Measurements from ENCODE around the gene TIMM10.

Gene TIMM10

DNA sequence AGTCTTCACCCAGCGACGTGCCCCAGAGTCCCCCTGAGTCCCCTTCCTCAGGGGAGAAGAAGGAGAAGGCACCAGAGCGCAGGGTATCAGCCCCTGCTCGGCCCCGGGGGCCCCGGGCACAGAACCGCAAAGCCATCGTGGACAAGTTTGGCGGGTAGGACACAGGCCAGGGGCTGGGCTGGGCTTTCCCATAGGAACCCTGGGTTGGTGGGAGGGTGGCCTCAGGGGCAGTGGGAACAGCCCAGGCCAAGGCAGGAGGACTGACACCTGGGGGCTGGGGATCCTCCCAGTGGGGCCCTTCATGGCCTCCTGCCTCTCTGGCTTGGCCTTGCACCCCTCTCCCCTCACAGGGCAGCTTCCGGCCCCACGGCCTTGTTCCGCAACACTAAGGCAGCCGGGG is 15.3 kb upstream of the TIMM10 start:
- H3K27me3 ChIP-seq = no peaks in the 10 kb centered on the region
- H3K4me1 ChIP-seq = no peaks in the 10 kb centered on the region
- TF ChIP-seq, protein P1, sequence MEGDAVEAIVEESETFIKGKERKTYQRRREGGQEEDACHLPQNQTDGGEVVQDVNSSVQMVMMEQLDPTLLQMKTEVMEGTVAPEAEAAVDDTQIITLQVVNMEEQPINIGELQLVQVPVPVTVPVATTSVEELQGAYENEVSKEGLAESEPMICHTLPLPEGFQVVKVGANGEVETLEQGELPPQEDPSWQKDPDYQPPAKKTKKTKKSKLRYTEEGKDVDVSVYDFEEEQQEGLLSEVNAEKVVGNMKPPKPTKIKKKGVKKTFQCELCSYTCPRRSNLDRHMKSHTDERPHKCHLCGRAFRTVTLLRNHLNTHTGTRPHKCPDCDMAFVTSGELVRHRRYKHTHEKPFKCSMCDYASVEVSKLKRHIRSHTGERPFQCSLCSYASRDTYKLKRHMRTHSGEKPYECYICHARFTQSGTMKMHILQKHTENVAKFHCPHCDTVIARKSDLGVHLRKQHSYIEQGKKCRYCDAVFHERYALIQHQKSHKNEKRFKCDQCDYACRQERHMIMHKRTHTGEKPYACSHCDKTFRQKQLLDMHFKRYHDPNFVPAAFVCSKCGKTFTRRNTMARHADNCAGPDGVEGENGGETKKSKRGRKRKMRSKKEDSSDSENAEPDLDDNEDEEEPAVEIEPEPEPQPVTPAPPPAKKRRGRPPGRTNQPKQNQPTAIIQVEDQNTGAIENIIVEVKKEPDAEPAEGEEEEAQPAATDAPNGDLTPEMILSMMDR (IDR thresholded peaks at IDR 0.05; ENCODE audit: low read depth, low read length) = no peak
- DNase-seq = no peak
- no peaks in the 10 kb centered on the region for H3K9me3 ChIP-seq
- H3K4me3 ChIP-seq (ENCODE audit: low read depth, low read length) = no peak overlapping the region
- no peaks in the 10 kb centered on the region for H3K36me3 ChIP-seq

DNA sequence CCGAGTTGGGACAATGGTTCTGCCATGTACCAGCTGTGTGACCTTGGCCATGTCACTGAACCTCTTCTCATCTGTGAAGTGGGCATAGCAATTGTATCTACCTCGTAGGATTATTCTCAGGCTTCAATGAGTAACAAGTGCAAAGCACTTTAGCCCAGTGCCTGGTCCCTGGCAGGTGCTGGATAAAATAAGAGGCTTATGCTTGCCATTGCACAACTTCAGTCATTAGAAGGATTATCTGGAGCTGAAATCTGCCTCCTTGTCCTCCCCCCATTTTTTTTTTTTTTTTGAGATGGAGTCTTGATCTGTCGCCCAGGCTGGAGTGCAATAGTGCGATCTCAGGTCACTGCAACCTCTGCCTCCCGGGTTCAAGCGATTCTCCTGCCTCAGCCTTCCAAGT is 14.0 kb upstream of the TIMM10 start:
- Histone ChIP-seq H3K27me3 (no peaks in the 10 kb centered on the region), H3K4me3 (ENCODE audit: low read depth, low read length) (no peak overlapping the region), H3K9me3 (no peaks in the 10 kb centered on the region), H3K36me3 (no peaks in the 10 kb centered on the region), H3K4me1 (no peaks in the 10 kb centered on the region)
- TF ChIP-seq, protein P1 (IDR thresholded peaks at IDR 0.05; ENCODE audit: low read depth, low read length) = no peak
- DNase-seq = no peak

GRCh38 chr11:57543593-57543992 is 13.0 kb upstream of the TIMM10 start:
- Histone ChIP-seq H3K9me3 (no peaks in the 10 kb centered on the region), H3K27me3 (no peaks in the 10 kb centered on the region), H3K4me1 (no peaks in the 10 kb centered on the region), H3K4me3 (ENCODE audit: low read depth, low read length) (no peak overlapping the region), H3K36me3 (no peaks in the 10 kb centered on the region)
- DNase-seq = no peak
- TF ChIP-seq, protein P1 (IDR thresholded peaks at IDR 0.05; ENCODE audit: low read depth, low read length) = no peak

DNA sequence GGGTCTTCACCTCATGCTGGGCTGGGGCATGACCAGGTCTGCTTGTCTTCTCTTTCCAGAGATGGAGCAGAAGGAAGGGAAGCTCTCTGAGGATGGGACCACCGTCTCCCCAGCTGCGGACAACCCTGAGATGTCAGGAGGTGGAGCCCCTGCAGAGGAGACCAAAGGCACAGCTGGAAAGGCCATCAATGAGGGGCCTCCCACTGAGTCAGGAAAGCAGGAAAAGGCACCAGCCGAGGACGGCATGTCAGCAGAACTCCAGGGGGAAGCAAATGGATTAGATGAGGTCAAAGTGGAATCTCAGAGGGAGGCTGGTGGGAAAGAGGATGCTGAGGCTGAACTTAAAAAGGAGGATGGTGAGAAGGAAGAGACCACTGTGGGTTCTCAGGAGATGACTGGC is 12.0 kb upstream of the TIMM10 start:
- H3K36me3 ChIP-seq = no peaks in the 10 kb centered on the region
- no peaks in the 10 kb centered on the region for H3K4me1 ChIP-seq
- TF ChIP-seq, protein P1 (IDR thresholded peaks at IDR 0.05; ENCODE audit: low read depth, low read length) = no peak
- no peak for DNase-seq
- H3K4me3 ChIP-seq (ENCODE audit: low read depth, low read length) = no peak overlapping the region
- H3K27me3 ChIP-seq = no peaks in the 10 kb centered on the region
- no peaks in the 10 kb centered on the region for H3K9me3 ChIP-seq

- TF ChIP-seq, protein P1 (IDR thresholded peaks at IDR 0.05; ENCODE audit: low read depth, low read length) = no peak
- Histone ChIP-seq H3K4me3 (ENCODE audit: low read depth, low read length) (no peak overlapping the region), H3K27me3 (no peaks in the 10 kb centered on the region), H3K4me1 (no peaks in the 10 kb centered on the region), H3K36me3 (no peaks in the 10 kb centered on the region), H3K9me3 (no peaks in the 10 kb centered on the region)
- no peak for DNase-seq
Measured at GRCh38 chr11:57541169-57541568, 10.6 kb upstream of the TIMM10 start.

GRCh38 chr11:57539342-57539741 is 8.8 kb upstream of the TIMM10 start:
- TF ChIP-seq, protein P1 (IDR thresholded peaks at IDR 0.05; ENCODE audit: low read depth, low read length) = no peak
- no peaks in the 10 kb centered on the region for H3K9me3 ChIP-seq
- no peaks in the 10 kb centered on the region for H3K4me1 ChIP-seq
- H3K36me3 ChIP-seq = no peaks in the 10 kb centered on the region
- no peak for DNase-seq
- no peak overlapping the region for H3K4me3 ChIP-seq (ENCODE audit: low read depth, low read length)
- no peaks in the 10 kb centered on the region for H3K27me3 ChIP-seq

Measured in BE2C (cell line).